SK-N-SH (cell line): ENCODE data around the gene GGT5. TPM values are rescaled to one million over a fixed set of nuclear protein-coding genes. Genes with fewer than 3 reads are reported as not detected.

Experiments
- CTCF ChIA-PET: fragments of 300-600, 350-600 bp; formaldehyde crosslinking; extraction: SDS; loops from one replicate; lab custom pipeline; 2021; lab: Yijun Ruan, JAX
- POLR2A ChIA-PET: fragments of 350-600 bp; sonication (Branson Sonifier 250); formaldehyde crosslinking; extraction: SDS; loops from one replicate; lab custom pipeline; 2020; ENCODE audit warnings: antibody characterized with exemption, inconsistent platforms; lab: Yijun Ruan, JAX
- DNase-seq: peaks from one replicate; pipeline ENCODE4 v3.0.0; 2012
- H2AFZ ChIP-seq: fragments of 200-600 bp; sonication (generic); 2 replicates; pipeline ENCODE4 v1.8.1; 2016; ENCODE audit warnings: antibody characterized with exemption, mild to moderate bottlenecking, low read depth
- H3F3A ChIP-seq: fragments of 200-600 bp; sonication (generic); replicated peaks from 2 replicates; pipeline ENCODE3; 2016; ENCODE audit warnings: antibody characterized with exemption, mild to moderate bottlenecking; ENCODE audit not compliant: insufficient read depth
- H3K27ac ChIP-seq, 2 experiments: fragments of 200-500 bp in 1 of 2; fragments of 200-600 bp in 1 of 2; sonication (Bioruptor generic) in 1 of 2; sonication (generic), shearing (Covaris generic) in 1 of 2; 2 replicates each; pipeline versions ENCODE4 v1.5.1 to v1.6.1; 2014 to 2016; ENCODE audit warnings: low read depth in 2 of 2, inconsistent platforms in 1 of 2, low read length in 1 of 2, mild to moderate bottlenecking in 1 of 2, mixed read lengths in 1 of 2
- H3K27me3 ChIP-seq: fragments of 200-600 bp; sonication (generic), shearing (Covaris generic); 2 replicates; pipeline ENCODE4 v1.6.1; 2016; ENCODE audit warnings: mixed run types; ENCODE audit not compliant: insufficient read depth
- H3K36me3 ChIP-seq, 2 experiments: fragments of 200-500 bp in 1 of 2; fragments of 200-600 bp in 1 of 2; sonication (Bioruptor generic) in 1 of 2; sonication (generic) in 1 of 2; replicated peaks in 1 of 2; 2 replicates each; pipeline versions ENCODE3 to v1.5.1; 2014 to 2016; ENCODE audit warnings: low read length in 1 of 2, mild to moderate bottlenecking in 1 of 2; ENCODE audit not compliant: insufficient read depth in 2 of 2, control insufficient read depth in 1 of 2
- H3K4me1 ChIP-seq, 2 experiments: fragments of 200-500 bp in 1 of 2; fragments of 200-600 bp in 1 of 2; sonication (Bioruptor generic) in 1 of 2; sonication (generic), shearing (Covaris generic) in 1 of 2; 2 replicates each; pipeline versions ENCODE4 v1.5.1 to v1.6.1; 2014 to 2016; ENCODE audit warnings: low read depth in 1 of 2, low read length in 1 of 2, mixed run types in 1 of 2; ENCODE audit not compliant: insufficient read depth in 2 of 2, control insufficient read depth in 1 of 2
- H3K4me2 ChIP-seq: fragments of 200-600 bp; sonication (generic), shearing (Covaris generic); 2 replicates; pipeline ENCODE4 v1.6.1; 2017; ENCODE audit warnings: mixed run types
- H3K4me3 ChIP-seq, 2 experiments: fragments of 200-500 bp in 1 of 2; fragments of 200-600 bp in 1 of 2; sonication (Bioruptor generic) in 1 of 2; sonication (generic), shearing (Covaris generic) in 1 of 2; 2 replicates each; pipeline versions ENCODE4 v1.5.1 to v1.8.1; 2014 to 2016; ENCODE audit warnings: low read depth in 2 of 2, inconsistent platforms in 1 of 2, low read length in 1 of 2, mild to moderate bottlenecking in 1 of 2, mixed read lengths in 1 of 2, moderate library complexity in 1 of 2
- H3K79me2 ChIP-seq: fragments of 200-600 bp; sonication (generic); 2 replicates; pipeline ENCODE4 v1.8.1; 2017; ENCODE audit warnings: mild to moderate bottlenecking; ENCODE audit not compliant: insufficient read depth
- H3K9ac ChIP-seq: fragments of 200-600 bp; sonication (generic); 2 replicates; pipeline ENCODE4 v1.6.1; 2017; ENCODE audit warnings: mixed run types
- H3K9me2 ChIP-seq: fragments of 200-600 bp; sonication (generic); 2 replicates; pipeline ENCODE4 v1.6.1; 2017; ENCODE audit warnings: mixed run types
- H3K9me3 ChIP-seq: fragments of 200-600 bp; sonication (generic); 2 replicates; pipeline ENCODE4 v1.6.1; 2017; ENCODE audit warnings: mixed run types, mild to moderate bottlenecking, moderate library complexity
- H4K20me1 ChIP-seq: fragments of 200-600 bp; sonication (generic); 2 replicates; pipeline ENCODE4 v1.6.1; 2017; ENCODE audit warnings: mild to moderate bottlenecking, mixed run types; ENCODE audit not compliant: insufficient read depth
- CHD2 ChIP-seq: fragments of 150-350 bp; IDR thresholded peaks from 2 replicates; pipeline ENCODE4 v1.6.1; 2018; ENCODE audit warnings: low read length; ENCODE audit not compliant: partially characterized antibody
- EZH2phosphoT487 ChIP-seq: fragments of 200-600 bp; sonication (generic); IDR thresholded peaks from 2 replicates; pipeline ENCODE4 v1.6.1; 2017; ENCODE audit warnings: low read depth, mixed run types, mild to moderate bottlenecking, antibody characterized with exemption, moderate library complexity, borderline replicate concordance
- GABPA ChIP-seq: IDR thresholded peaks from 2 replicates; pipeline ENCODE4 v1.4.0; 2012; ENCODE audit warnings: low read depth, mild to moderate bottlenecking
- NFIC ChIP-seq: IDR thresholded peaks from 2 replicates; pipeline ENCODE4 v1.4.0; 2012; ENCODE audit warnings: borderline replicate concordance
- PBX3 ChIP-seq: IDR thresholded peaks from 2 replicates; pipeline ENCODE4; 2012
- RAD21 ChIP-seq: IDR thresholded peaks from 2 replicates; pipeline ENCODE4 v1.6.1; 2012; ENCODE audit warnings: mild to moderate bottlenecking, low read length
- SMC3 ChIP-seq: IDR thresholded peaks from 2 replicates; pipeline ENCODE4 v1.6.1; 2012; ENCODE audit warnings: low read depth, low read length, improper control_type of control experiment
- TEAD4 ChIP-seq: IDR thresholded peaks from 2 replicates; pipeline ENCODE4 v1.4.0; 2012; ENCODE audit warnings: mild to moderate bottlenecking, borderline replicate concordance; ENCODE audit not compliant: insufficient read depth
- WGBS: methylation state at CpG from one replicate; pipeline ENCODE4 v1.1.6; 2017; ENCODE audit warnings: low lambda C conversion rate; 5-methylcytosine and 5-hydroxymethylcytosine counted together
- polyA plus RNA-seq, 3 experiments: library from polyadenylated mRNA; depleted of rRNA; stranded (reverse); fragments of >200 nt; gene quantifications; 2 replicates each; pipeline ENCODE4 v1.2.3, GENCODE V29; 2012
- TF ChIP-seq, protein P1 (sequence below): fragments of 200-600 bp; sonication (generic); IDR thresholded peaks from 2 replicates; pipeline ENCODE4 v1.6.1; 2017; ENCODE audit warnings: antibody characterized with exemption, mild to moderate bottlenecking, moderate library complexity

GGT5 gene
- polyA plus RNA-seq, 1 of the 3 experiments (the other 2 are of a cell fraction), result 4.6 TPM

GRCh38 chr22:24190159-24190540 is 54.7 kb downstream of the GGT5 start:
- Histone ChIP-seq H4K20me1 (no peaks in the 10 kb centered on the region), H2AFZ (peak overlapping the region; percentile 47; the same call in 1 of the 2 replicates), H3F3A (no peaks in the 10 kb centered on the region), H3K9me2 (no peaks in the 10 kb centered on the region), H3K4me1 (peaks cover 0 to 15% of the 10 kb centered on the region in 2 experiments; a peak in 1 of 4 replicates)
- WGBS, result 80% methylated on average over 7 of the region's 14 CpGs
- DNase-seq, result no peak
- no peak for TF ChIP-seq NFIC
- no peak for TF ChIP-seq EZH2phosphoT487
- TF ChIP-seq PBX3, result no peak
- no peak for TF ChIP-seq TEAD4
- TF ChIP-seq, all 33 proteins: peak for 0
- ChIA-PET CTCF (interaction anchor here (0.6 to 3.6 kb wide), 45 partner anchors 9 to 381 kb away, joined by 3 to 94 read pairs (median 5); partner anchors contain the start of genes CABIN1, GGT5 and SUSD2), POLR2A (no interaction called here)
- H3K9me3 ChIP-seq, result no peaks in the 10 kb centered on the region
- H3K27ac ChIP-seq, result no peak overlapping the region; a peak in 1 of 4 replicates
- no peak overlapping the region for H3K9ac ChIP-seq
- H3K4me2 ChIP-seq, result no peak overlapping the region
- no peaks in the 10 kb centered on the region for H3K79me2 ChIP-seq
- H3K36me3 ChIP-seq, result no peaks in the 10 kb centered on the region
- no peaks in the 10 kb centered on the region for H3K27me3 ChIP-seq
- H3K4me3 ChIP-seq, result no peak overlapping the region

- Histone ChIP-seq H3K9ac (no peak overlapping the region), H3K9me2 (no peaks in the 10 kb centered on the region), H4K20me1 (no peaks in the 10 kb centered on the region), H3K4me2 (no peak overlapping the region), H3F3A (no peaks in the 10 kb centered on the region), H3K27ac (no peak overlapping the region; a peak in 1 of 4 replicates), H3K79me2 (no peaks in the 10 kb centered on the region), H3K9me3 (no peaks in the 10 kb centered on the region), H2AFZ (peak overlapping the region; percentile 49; the same call in 1 of the 2 replicates), H3K36me3 (no peaks in the 10 kb centered on the region), H3K4me1 (peaks cover 0 to 15% of the 10 kb centered on the region in 2 experiments; a peak in 1 of 4 replicates), H3K4me3 (no peak overlapping the region; a peak in 1 of 4 replicates), H3K27me3 (no peaks in the 10 kb centered on the region)
- TF ChIP-seq GABPA (no peak), SMC3 (peak; percentile 100), RAD21 (peak; percentile 96), CHD2 (no peak)
- TF ChIP-seq, protein P1, sequence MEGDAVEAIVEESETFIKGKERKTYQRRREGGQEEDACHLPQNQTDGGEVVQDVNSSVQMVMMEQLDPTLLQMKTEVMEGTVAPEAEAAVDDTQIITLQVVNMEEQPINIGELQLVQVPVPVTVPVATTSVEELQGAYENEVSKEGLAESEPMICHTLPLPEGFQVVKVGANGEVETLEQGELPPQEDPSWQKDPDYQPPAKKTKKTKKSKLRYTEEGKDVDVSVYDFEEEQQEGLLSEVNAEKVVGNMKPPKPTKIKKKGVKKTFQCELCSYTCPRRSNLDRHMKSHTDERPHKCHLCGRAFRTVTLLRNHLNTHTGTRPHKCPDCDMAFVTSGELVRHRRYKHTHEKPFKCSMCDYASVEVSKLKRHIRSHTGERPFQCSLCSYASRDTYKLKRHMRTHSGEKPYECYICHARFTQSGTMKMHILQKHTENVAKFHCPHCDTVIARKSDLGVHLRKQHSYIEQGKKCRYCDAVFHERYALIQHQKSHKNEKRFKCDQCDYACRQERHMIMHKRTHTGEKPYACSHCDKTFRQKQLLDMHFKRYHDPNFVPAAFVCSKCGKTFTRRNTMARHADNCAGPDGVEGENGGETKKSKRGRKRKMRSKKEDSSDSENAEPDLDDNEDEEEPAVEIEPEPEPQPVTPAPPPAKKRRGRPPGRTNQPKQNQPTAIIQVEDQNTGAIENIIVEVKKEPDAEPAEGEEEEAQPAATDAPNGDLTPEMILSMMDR, result peak; percentile 95
- 70% methylated on average over 4 of the region's 23 CpGs for WGBS
- ChIA-PET CTCF (interaction anchor here (0.6 to 3.6 kb wide), 52 partner anchors 9 to 569 kb away, joined by 3 to 94 read pairs (median 4); partner anchors contain the start of genes CABIN1, GGT5 and SUSD2), POLR2A (no interaction called here)
- peak; percentile 95 for DNase-seq
These were observed 55.4 kb downstream of the GGT5 start for GRCh38 chr22:24189249-24190158.
